ENCODE measurements around the gene TBC1D10B.
A peak's percentile ranks its signal among the peaks of the same experiment; 100 is the strongest.
"Not testable (repeated sequence)": the region's sequence is repeated elsewhere in the genome, so short reads cannot be mapped to it uniquely, and the experiment has no call there.

Gene TBC1D10B

DNA sequence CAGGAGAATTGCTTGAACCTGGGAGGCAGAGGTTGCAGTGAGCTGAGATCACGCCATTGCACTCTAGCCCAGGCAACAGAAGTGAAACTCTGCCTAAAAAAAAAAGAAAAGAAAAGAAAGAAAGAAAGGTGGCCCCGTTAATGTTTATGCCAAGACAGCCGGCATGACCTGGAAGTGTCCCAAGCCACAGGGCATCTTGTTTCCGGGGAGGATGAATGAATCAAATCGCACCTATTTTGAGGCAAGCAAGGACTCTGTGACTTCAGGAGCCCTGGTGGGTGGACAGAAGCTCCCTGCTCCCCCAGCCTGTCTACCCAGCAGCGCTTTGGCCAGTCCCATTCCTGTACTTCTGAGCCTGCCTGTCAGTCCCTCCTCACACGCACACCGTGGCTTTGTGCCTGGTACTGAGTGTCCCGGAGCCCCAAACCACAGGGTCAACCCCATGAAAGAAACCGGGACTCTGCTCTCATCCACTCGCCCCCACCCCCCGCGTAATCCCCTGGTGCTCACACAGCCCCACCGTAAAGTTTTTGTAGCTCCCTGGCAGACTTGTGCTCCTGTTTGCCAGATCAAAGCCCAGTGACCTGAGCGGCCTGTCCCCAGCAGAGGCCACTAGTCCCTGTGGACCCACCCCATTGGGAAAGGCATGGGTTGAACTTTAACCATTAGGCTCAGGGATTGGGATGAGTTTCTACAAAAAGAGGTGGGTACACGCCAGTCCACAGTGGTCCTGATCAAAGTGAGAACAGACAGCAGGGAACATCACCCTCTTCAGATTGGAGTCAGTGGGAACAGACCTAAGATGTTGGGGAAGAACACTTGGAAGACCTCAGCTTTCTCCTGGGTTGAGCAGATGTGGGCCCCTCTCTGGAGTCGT is 34.5 kb downstream of the TBC1D10B start:
- no peak for TF ChIP-seq CTCF (IDR thresholded peaks at IDR 0.05; ENCODE audit: low read depth, low read length)
- no peaks in the 10 kb centered on the region for H3K9me3 ChIP-seq (ENCODE audit: severe bottlenecking)
- no peak overlapping the region; the same call in 1 of the 2 replicates for H3K27ac ChIP-seq
- no peaks in the 10 kb centered on the region for H3K36me3 ChIP-seq
- no peak for DNase-seq
- peak overlapping the region; percentile 29 for H3K4me3 ChIP-seq (ENCODE audit: low read depth, low read length)
- no peaks in the 10 kb centered on the region for H3K27me3 ChIP-seq (ENCODE audit: insufficient read depth, low read depth, severe bottlenecking)

DNA sequence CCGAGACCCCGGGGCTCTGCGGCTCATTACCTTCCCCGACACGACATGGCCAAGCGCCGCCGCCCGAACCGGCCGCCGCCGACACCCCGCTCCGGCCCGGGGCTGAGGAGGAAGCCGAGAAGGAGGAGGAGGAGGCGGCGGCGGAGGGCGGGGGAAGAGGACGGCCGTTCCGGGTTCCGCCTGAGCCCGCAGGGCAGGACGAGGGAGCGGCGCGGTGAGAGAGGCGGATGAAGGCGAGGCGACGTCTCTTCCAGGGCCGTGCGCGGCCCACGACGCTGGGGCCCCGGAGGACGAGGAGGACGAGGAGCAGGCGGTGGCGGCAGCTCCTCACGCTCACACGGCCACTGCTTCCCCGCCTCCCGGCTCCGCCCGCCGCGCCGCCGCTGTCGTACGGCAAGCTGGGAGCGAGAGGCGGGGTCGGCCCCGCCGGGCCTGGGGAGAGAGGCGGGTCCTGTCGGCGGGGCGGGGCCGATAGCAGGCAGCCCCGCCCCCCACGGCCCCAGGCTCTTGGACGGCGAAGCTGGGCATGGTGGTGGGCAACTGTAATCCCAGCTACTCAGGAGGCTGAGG is 35.2 kb downstream of the TBC1D10B start:
- not testable (repeated sequence) for H3K9me3 ChIP-seq (ENCODE audit: severe bottlenecking); H3K36me3 ChIP-seq; H3K27me3 ChIP-seq (ENCODE audit: insufficient read depth, low read depth, severe bottlenecking)
- H3K27ac ChIP-seq = peak overlapping the region; percentile 86
- peak; percentile 84 for DNase-seq
- peak overlapping the region; percentile 57 for H3K4me3 ChIP-seq (ENCODE audit: low read depth, low read length)

GRCh38 chr16:30334473-30334989 is 35.8 kb downstream of the TBC1D10B start:
- H3K36me3 ChIP-seq; H3K27me3 ChIP-seq (ENCODE audit: insufficient read depth, low read depth, severe bottlenecking); H3K9me3 ChIP-seq (ENCODE audit: severe bottlenecking): not testable (repeated sequence)
- Histone ChIP-seq H3K27ac (peak overlapping the region; percentile 86), H3K4me3 (ENCODE audit: low read depth, low read length) (peak overlapping the region; percentile 57)
- peak; percentile 79 for DNase-seq

- not testable (repeated sequence) for H3K4me3 ChIP-seq (ENCODE audit: low read depth, low read length); H3K9me3 ChIP-seq (ENCODE audit: severe bottlenecking); H3K27ac ChIP-seq; H3K27me3 ChIP-seq (ENCODE audit: insufficient read depth, low read depth, severe bottlenecking); H3K36me3 ChIP-seq; DNase-seq
Observed at GRCh38 chr16:30324220-30324619, 46.1 kb downstream of the TBC1D10B start.

- not testable (repeated sequence) for DNase-seq; H3K27me3 ChIP-seq (ENCODE audit: insufficient read depth, low read depth, severe bottlenecking); H3K4me3 ChIP-seq (ENCODE audit: low read depth, low read length); H3K36me3 ChIP-seq; H3K27ac ChIP-seq; H3K9me3 ChIP-seq (ENCODE audit: severe bottlenecking)
Observed at GRCh38 chr16:30318647-30319046, 51.6 kb downstream of the TBC1D10B start.

DNA sequence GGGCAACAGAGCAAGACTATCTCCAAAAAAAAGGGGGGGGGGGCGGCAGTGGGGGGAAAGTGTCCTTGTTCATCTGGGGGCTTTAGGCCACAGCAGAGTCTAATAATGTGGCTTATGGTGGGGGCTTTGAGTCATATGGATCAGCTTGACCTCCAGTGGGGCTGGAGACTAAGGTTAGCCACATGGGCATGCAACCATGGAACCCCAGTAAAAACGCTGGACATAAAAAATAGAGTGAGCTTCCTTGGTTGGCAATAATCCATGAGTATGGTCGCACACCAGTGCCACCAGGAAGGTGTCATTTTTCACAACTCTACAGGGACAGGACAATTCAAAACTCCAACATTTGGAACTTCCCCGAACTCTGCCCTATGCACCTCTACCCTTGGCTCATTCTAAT is 59.4 kb downstream of the TBC1D10B start:
- not testable (repeated sequence) for H3K9me3 ChIP-seq (ENCODE audit: severe bottlenecking); DNase-seq; H3K36me3 ChIP-seq; H3K4me3 ChIP-seq (ENCODE audit: low read depth, low read length); H3K27ac ChIP-seq; H3K27me3 ChIP-seq (ENCODE audit: insufficient read depth, low read depth, severe bottlenecking)

- not testable (repeated sequence) for H3K36me3 ChIP-seq; DNase-seq; H3K27ac ChIP-seq; H3K9me3 ChIP-seq (ENCODE audit: severe bottlenecking); H3K27me3 ChIP-seq (ENCODE audit: insufficient read depth, low read depth, severe bottlenecking); H3K4me3 ChIP-seq (ENCODE audit: low read depth, low read length)
Observed at GRCh38 chr16:30309255-30309654, 61.0 kb downstream of the TBC1D10B start.
